ENCODE results near the gene CMIP. TPM values are rescaled to one million over a fixed set of nuclear protein-coding genes. Genes with fewer than 3 reads are reported as not detected.

Gene CMIP
- total RNA-seq, 1 experiment from 2014 or later = 48.2 TPM

GRCh38 chr16:81532491-81533174, 88.0 kb downstream of the CMIP start:
- Histone ChIP-seq H3K27me3 (ENCODE audit: insufficient read depth, low read length) (no peaks in the 10 kb centered on the region), H2BK5ac (ENCODE audit: insufficient read length, low read length) (no peak overlapping the region), H4K8ac (replicated peaks; ENCODE audit: insufficient read length, low read depth, low read length) (no peak overlapping the region), H3K9ac (ENCODE audit: extremely low read depth, insufficient read length, low read length) (no peak overlapping the region), H3K79me1 (ENCODE audit: insufficient read depth, low read depth, low read length, poor library complexity, severe bottlenecking) (no peaks in the 10 kb centered on the region), H3K14ac (ENCODE audit: insufficient read depth, low read length) (no peak overlapping the region), H2AK5ac (ENCODE audit: insufficient read length, low read length) (no peak overlapping the region), H4K91ac (ENCODE audit: insufficient read length, low read depth, low read length) (no peak overlapping the region), H2BK12ac (ENCODE audit: insufficient read length, low read depth, low read length) (no peak overlapping the region), H3K23ac (ENCODE audit: insufficient read length, low read depth, low read length) (no peak overlapping the region), H2BK20ac (ENCODE audit: low read depth, low read length, poor library complexity, severe bottlenecking) (no peak overlapping the region), H2BK15ac (ENCODE audit: low read depth, low read length) (no peak overlapping the region), H3K23me2 (ENCODE audit: insufficient read length, low read depth, low read length, poor library complexity, severe bottlenecking) (no peaks in the 10 kb centered on the region), H3K56ac (ENCODE audit: insufficient read length, low read depth, low read length) (no peak overlapping the region), H3T11ph (ENCODE audit: low read length) (no peak overlapping the region), H4K5ac (ENCODE audit: insufficient read length, low read depth, low read length) (no peak overlapping the region), H3K4me1 (ENCODE audit: insufficient read depth, low read length) (peaks cover 3% of the 10 kb centered on the region; the same call in 1 of the 2 replicates), H2AFZ (ENCODE audit: low read length) (no peak overlapping the region), H3K79me2 (ENCODE audit: insufficient read depth, low read length) (peaks cover 11% of the 10 kb centered on the region; the same call in 1 of the 2 replicates), H3K27ac (ENCODE audit: insufficient read length, low read depth, low read length) (no peak overlapping the region), H3K4ac (ENCODE audit: low read depth, low read length) (no peak overlapping the region), H3K9me3 (ENCODE audit: control insufficient read depth, low read depth, low read length) (no peaks in the 10 kb centered on the region), H3K18ac (ENCODE audit: insufficient read length, low read depth, low read length) (no peak overlapping the region), H4K20me1 (ENCODE audit: control insufficient read depth, insufficient read depth, insufficient read length) (no peaks in the 10 kb centered on the region), H2BK120ac (ENCODE audit: low read depth, low read length, poor library complexity, severe bottlenecking) (no peak overlapping the region), H3K4me2 (ENCODE audit: insufficient read depth, insufficient read length, low read length) (no peak overlapping the region)
- Mint-ChIP-seq H3K4me3 (no peak overlapping the region), H3K27me3 (ENCODE audit: low read depth) (no peaks in the 10 kb centered on the region), H3K9me3 (peaks cover 0 to 6% of the 10 kb centered on the region in 2 experiments; a peak in 3 of 5 replicates), H3K27ac (peak overlapping the region in 2 of 3 experiments; percentile 50 to 51; a peak in 4 of 7 replicates), H3K4me1 (peaks cover 17 to 23% of the 10 kb centered on the region in 2 experiments), H3K36me3 (ENCODE audit: insufficient read depth in 1 of 3, low read depth in 3 of 3) (peaks cover 7 to 18% (median 10%) of the 10 kb centered on the region in 3 experiments; a peak in 5 of 7 replicates)
- no peak for TF ChIP-seq CTCF (conservative IDR thresholded peaks at IDR 0.05)
- no peak for DNase-seq
- no CpG with 5 or more reads among the region's 19 CpGs for WGBS (ENCODE audit: extremely low coverage, insufficient read length, low lambda C conversion rate)

Measured in H9 (cell line).